Right renal pelvis (tissue), 4 donors: Measurements from ENCODE around the gene HGF. TPM values are rescaled to one million over a fixed set of nuclear protein-coding genes. Genes with fewer than 3 reads are reported as not detected.
"Not testable (repeated sequence)": the region's sequence is repeated elsewhere in the genome, so short reads cannot be mapped to it uniquely, and the experiment has no call there.

Experiments used
- DNase-seq, 4 donors: peaks; one replicate each; pipeline ENCODE4 v3.0.0-alpha.2; 2013; ENCODE audit warnings: low read depth in 4 of 4, low spot score in 3 of 4, missing footprints in 1 of 4
- polyA plus RNA-seq, 4 donors: library from polyadenylated mRNA; unstranded; fragments of 120-200 nt; gene quantifications; one replicate each; pipeline ENCODE4 v1.2.1, GENCODE V29; 2013; ENCODE audit not compliant: insufficient read length in 4 of 4

Gene HGF
- polyA plus RNA-seq, 4 donors, result 2.0 to 3.9 (median 2.3) TPM

DNA sequence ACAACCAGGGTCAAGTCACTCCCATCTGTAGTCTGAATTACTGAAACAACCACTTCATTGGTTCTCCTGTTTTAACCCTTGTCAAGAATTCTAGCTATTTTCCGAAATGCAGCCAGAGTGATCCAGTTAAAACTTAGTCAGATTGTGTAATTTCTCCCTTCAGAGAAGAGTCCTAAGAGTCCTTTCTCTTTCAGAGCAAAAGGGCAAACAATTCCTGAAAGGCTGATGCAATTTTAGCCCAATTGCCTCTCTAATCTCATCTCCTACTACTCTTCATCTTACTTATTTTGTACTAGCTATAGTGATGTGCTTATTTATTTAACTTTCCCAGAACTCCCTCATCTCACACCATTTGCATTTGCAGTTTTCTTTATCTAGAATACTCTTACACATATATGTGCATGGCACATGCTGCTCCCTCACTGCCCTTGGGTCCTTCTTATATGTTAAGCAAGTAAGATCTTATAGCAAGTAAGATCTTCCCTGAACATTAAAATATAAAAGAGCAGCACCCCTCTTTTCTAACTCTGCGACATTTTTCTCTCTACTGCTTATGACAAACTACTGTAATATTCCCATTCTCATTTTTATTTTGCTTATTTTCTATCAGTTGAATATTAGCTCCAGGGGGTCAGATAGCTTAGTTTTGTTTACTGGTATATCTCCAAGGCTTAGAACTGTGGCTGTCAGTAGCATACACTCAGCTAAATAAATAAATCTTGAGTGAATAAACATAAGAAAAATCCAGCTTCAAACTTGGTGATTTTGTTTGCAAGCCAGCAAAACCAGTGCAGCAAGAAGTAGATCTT, 44.6 kb downstream of the HGF start:
- no peak for DNase-seq

DNA sequence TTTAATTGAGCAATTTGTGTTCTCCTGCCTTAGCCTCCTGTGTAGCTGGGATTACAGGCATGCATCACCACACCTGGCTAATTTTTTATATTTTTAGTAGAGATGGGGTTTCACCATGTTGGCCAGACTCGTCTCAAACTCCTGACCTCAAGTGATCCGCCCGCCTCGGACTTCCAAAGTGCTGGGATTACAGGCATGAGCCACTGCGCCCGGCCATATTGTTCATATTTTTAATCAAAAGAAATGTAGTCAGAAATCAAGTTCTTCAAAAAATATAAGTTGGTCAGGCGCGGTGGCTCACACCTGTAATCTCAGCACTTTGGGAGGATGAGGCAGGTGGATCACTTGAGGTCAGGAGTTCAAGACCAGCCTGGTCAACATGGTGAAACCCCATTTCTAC, 47.6 kb downstream of the HGF start:
- not testable (repeated sequence) for DNase-seq

DNA sequence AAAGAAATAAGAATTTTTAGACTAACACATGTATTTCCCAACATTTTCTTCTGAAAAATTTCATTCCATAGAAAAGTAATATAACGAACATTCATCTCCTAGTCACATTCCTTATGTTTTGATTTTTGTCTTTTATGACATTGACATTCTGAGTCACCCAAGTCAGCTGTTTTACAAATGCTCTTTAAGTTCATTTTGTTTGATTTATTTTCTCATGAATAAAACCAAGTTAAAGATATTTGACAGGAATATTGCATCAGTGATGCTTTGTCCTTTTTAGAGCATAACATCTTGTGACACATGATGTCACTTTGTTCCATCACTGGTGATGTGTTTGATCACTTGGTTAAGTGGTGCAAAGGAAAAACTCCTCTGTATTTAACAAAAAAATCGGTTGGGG, 48.4 kb downstream of the HGF start:
- no peak for DNase-seq

DNA sequence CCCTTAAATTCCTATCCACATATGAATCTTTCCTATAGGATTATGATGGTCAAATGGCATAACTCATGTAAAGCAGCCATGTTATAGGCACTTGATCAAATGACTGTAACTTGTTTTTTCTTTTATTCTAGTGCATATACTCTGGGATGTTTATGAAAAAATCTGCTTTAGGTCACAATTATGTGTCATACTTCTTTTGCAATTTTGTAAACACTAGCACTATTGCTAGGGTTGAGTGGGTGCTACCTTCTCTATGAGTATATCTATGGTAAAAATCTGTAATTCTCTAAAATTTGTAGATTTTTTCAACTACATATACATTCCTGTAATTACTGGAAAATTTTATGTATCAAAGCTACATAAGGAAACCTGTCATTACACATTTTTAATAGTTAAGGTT, 50.0 kb downstream of the HGF start:
- no peak for DNase-seq

DNA sequence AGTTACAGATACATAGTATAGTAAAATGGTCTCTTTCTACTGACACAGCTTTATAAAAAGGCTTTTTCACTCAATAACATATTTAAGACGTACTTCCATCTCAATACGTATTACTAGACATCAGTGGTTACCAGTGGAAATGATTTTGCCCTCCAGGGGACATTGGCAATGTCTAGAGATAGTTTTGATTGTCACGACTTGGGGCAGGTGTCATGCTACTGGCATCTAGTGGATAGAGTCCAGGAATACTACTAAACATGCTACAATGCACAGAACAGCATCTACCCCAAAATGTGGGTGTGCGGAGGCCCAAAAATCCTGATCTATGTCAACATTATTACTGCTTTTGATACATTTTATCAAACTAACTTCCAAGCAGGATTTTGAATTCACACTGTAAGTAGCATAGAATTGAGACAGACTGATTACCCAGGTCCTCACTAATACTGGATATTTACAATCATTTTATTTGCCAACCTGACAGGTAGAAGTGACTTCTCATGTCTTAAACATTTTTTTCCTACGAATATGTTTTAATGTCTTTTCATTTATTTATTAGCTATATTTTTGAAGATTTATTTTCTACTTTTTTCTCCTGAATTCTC, 53.8 kb downstream of the HGF start:
- DNase-seq, result no peak

DNA sequence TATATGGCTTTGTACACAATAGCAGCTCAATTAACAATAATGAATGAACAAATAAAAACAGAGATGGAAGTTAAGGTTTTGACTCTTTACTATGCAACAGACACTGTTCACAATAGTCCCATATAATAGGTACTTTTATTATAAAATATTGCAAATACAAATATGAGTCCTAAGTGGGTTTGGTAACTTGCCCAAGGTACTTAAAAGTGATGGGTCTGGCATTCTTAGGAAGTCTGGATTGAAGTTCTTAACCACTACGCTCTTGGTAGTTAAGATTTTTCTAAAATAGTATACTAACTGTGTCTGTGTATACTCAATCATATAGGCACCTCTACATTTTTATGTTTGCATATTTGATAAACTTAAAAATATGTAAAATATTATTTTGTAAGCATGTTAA, 55.5 kb downstream of the HGF start:
- no peak for DNase-seq

DNA sequence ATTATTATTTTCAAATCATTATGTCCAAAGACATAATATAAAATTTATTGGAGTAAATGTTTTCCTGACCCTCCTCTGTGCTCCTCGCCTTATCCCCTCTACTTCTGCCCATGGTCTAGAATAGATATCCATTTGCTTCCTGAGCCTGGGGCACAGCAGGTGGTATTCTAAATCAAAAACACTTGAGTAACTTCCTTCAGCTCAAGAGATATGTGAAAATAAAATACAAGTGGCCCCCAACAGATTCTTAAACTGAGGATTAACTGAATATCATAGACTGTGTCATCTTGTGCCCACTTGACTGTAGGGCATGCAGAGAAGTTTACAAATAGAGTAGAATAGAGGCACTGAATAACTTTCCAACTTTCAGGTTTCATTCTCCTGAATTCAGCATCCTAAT, 59.1 kb downstream of the HGF start:
- no peak for DNase-seq

DNA sequence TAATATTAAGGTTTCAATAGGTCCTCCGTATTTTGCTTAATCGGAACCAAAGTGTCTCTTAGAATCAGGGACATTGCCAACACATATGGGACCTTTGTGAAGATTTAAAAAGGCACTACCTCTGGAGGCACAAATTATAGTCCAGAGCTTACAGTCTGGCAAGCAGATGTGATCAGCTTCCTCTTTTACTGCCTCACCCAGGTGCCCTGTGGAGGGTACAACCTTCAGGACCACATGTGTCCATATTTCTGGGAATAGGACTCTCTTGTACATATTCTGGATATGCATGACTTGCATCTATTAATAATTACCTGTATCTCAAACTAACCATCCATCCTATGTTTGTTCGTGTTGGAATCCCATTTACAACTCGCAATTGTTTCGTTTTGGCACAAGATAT, 60.0 kb downstream of the HGF start:
- DNase-seq, result no peak

DNA sequence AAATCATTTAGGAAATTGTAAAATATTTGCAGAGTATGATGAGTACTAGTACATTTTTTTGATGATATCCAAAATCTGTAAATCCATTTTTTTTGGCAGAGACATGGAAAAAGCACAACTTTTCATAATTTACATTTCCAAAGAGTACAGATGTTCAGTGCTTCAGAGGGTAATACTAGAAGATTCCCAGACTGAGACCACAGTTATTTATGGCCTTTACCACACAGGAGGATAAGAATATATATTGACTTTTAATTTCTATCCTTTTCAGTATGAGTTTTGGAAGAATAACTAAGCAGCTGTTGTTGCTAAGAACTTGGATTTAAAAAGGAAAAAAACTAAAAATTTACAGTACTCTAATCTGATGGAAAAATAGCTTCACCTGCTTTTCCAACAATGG, 61.9 kb downstream of the HGF start:
- DNase-seq, result no peak

DNA sequence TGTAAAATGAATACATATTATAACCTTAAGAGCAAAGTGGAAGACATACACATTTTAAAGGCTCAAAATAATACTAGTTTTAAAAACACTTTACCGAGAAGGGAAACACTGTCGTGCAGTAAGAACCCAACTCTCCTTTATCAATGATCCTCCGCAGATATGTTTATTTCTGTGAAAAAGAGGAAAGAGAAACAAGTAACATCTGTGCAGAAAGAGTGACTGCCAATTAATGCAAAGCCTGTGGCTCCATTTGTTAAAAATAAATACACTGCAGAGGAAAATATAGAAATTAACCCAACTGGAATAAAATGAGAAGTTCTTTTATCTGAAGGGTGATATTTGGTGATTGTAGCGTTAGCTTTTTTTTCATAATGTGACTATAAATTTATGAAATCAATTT, 62.7 kb downstream of the HGF start:
- DNase-seq, result no peak

DNA sequence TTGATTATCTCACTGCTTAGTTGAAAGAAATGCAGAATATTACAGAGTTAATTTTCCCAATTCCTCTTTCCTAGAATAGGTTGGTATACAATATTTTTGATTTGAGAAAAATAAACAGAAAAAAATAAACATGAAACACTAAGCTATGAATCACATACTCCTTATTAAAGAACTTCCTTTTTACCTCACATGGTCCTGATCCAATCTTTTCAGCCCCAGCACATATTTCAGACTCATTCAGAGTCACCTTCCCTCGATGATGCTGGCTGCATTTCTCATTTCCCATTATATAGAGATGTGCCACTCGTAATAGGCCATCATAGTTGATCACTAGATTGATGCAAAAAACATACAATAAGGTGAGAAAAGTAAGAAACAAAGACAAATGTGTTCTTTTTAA, 64.6 kb downstream of the HGF start:
- no peak for DNase-seq

DNA sequence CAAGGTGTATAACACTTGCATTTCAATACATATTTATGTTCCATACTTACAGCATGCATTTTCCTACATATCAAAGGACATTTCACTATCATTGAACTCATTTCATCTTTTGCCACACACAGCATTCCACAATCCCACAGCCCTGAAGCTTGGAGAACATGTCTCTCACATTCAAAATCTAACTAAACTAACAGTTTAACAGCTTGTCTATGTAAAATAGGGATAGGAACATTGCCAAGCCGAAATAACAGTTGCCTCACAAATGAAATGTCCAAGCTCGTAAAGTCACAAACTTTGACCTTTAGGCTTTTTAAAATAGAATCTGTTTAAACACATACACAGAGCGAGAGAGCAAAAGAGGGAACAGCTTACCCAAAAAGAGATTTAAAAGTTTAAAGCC, 65.3 kb downstream of the HGF start:
- DNase-seq, result no peak

DNA sequence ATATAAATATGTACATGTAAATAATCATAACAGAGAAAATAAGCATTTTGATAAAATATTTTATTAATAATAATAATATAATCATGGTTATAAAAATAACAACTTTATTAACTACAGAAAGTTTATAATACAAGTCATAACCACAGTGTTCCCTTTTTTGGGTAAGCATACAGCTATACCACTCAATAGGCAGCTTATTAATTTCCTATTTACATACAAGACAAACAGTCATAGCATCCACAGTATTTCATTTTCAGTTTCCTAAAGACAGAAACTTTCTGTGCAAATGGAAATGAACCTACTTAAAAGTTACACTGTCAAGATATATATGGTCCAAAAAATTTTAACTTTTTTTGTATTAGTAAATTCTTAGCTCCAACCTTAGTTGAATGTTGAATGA, 70.9 kb downstream of the HGF start:
- DNase-seq, result no peak

DNA sequence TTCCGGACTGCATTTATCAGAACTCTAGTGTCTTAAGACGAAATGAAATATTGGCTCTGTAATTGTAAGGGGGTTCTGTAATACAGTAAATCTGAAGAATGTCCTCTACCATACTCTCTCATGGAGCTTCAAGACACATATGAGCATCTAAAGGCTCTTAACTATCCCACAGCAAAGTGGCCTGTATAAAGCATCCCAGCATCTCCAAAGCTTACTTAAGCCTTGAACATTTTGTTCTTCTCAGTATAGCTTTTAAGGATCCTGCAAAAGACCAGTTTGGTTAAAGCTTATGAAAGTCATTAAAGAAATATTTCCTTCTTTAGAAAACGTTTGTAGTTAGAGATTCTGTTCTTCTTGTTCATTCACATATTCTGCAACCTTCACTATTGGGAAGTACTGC, 75.1 kb downstream of the HGF start:
- DNase-seq, result no peak

DNA sequence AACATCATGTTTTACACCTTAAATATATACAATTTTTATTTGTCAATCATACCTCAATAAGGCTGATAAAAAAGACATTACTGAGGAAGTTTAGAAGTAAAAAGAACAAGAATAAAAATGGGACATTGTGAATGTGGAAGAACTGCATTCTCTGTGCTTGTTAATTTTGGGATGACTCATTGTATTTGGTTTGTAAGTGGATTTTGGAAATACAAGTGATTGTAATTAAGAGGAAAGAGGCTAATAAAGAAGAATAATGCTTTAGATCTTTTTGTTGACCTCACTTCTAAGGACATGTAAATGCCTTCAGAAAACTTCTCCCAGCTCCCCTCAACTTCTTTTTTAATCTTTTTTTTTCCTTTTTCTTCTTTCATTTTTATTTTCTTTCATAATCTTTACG, 76.0 kb downstream of the HGF start:
- DNase-seq, result no peak

DNA sequence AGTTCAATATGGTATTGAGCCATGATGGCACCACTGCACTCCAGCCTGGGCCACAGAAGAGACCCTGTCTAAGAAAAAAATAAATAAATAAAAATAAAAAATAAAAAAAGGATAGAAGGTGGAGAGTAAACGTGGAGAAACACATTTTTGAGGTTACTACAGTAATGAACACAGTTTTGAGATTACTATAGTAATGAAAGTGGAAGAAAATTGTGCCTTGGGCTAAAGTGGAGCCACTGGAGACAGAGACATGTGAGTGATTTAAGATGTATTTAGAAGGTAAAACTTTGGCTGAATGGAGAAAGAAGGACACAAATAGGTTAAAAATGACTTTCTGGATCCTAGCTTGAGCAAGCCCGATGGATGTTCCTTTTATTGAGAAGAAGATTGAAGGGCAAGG, 76.8 kb downstream of the HGF start:
- no peak for DNase-seq

DNA sequence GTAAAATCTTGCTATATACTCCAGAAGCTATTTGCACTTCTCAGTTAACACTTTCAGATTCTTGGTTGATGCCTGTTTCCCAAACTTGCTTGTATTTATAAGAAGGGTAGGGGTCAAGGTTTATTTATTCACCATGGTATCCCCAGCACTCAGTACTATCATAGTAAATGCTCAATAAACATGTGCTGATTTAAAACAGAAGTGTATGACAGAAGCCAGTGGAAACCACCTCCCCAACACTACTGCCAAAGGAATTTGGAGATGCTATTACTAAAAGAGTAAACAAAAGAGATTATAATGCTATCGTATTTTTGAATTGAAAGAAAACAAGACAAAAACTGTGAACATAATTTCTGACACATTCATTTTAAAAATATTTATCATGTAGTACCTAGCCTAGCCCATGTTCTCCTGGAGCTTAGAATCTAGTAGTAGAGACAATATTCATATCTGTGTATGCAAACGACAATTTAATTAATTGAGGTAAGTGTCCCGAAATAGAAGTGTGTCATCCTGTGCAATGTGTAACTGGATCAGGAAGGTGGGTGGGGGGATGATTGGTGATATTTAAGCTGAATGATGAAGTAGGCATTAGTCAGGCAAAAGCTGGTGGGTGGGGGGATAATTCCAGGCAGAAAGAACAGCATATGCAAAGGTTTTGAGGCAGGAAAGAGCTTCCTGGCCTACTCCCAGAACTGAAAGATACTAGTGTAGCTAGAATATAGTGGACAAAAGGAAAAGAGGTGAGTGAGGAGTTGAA, 77.5 kb downstream of the HGF start:
- DNase-seq, result no peak

DNA sequence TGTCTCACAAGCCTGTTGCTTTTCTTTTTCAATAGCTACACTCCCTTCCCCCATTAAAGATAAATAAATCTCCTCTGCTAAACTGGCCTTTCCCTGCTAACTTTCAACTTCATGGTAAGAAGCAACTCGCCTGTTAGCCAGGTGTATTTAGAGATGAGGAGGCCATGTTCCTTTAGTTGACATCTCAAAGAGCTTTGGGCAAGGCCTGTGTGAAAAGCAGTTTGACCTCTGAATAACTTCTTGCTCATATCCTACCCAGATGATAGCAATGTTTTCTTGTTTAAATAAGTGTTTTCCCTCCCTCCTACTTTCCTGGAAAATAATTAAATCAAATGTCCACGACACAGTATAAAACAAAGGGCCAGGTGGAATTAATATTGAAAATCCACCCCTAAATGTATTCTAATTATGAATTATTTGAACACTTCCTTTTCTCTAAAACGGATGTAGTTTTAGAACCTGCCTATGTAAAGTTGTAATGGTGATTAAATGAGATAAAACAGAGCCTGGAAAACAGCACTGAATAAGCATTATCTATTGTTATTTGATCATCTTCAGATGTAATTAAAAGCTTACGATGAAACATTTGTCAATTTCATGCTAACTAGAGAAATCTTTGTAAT, 78.5 kb downstream of the HGF start:
- DNase-seq, result no peak

DNA sequence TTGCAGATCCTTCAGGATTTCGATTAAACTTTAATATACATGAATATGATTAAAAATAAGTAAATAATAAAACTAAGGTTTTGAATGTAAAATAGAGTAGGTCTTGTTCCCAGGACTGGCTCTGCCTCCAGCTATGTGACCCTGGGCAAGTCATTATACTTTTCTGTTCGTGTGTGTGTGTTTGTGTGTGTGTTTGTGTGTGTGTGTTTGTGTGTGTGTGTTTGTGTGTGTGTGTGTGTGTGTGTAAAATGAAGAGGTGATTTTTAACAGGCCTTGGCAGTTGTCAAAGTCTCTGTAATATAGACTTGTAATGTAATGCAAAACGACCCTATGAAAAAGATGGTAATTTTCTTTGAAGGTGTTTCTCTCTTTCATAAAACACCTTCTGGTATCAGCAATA, 79.2 kb downstream of the HGF start:
- no peak for DNase-seq

DNA sequence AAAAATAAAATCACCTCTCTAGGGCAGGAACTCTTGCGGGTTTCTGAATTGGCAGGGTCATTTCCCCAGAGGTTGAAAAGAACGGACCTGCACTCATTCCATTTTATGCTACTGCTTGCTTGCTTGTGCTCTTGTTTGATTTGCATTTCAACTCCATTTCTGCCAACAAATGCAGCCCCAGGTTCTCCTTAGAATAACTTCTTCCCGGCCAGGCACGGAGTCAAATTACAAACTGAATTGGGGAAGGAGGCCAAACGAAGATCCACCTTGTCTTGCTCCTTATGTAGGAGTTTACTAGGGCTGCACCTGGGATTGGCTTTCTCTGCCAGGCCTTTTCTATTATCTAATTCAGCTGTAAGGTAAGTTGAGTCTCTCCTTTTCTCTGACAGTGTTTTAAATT, 79.6 kb downstream of the HGF start:
- no peak for DNase-seq

DNA sequence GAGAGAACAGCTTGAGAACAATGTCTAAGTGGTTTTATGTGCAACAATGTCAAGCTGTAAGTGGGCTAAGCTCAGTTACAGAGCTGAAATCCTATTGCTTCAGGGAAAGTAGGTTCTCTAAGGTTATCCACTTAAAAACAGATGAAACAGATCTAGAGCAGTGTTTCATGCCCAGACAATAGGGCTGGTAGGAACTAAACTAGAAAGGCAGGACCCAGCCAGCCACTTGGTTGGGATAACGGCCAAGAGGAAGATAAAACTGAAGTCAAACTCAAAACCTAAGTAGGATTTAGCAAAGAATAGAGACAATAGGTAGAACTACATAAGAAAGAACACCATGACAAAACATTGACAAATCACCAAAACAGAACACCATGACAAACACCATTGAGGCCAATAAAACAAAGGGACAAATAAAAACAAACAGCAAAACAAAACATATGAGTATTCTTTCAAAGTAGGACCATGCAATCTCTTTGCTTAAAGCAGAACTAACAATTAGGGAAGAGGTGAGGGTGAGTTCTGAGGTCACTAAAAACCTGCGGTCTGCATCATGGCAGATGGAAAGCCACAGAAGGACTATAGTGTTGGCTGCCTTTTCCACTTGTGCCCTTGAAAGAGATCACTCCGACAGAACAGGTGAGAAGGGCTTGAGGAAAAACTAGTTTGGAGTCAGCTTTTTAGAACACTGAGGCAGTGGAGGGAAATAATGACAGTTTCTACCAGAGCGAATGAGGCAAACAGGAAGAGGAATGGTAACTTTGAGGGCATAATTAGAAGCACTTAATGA, 81.0 kb downstream of the HGF start:
- no peak for DNase-seq
